AG04449 (cell line): ENCODE results near the gene PNMA8C.

Source experiments
- CTCF ChIA-PET: fragments of 350-600 bp; formaldehyde crosslinking; extraction: SDS; loops from one replicate; lab custom pipeline; 2021; ENCODE audit warnings: antibody characterized with exemption; lab: Yijun Ruan, JAX
- POLR2A ChIA-PET: fragments of 400-600, 350-600 bp; formaldehyde crosslinking; extraction: SDS; loops from one replicate; lab custom pipeline; 2020; ENCODE audit warnings: antibody characterized with exemption, inconsistent platforms; lab: Yijun Ruan, JAX
- DNase-seq: peaks from one replicate; pipeline ENCODE4 v3.0.0-alpha.2; 2010; ENCODE audit warnings: low read depth, low spot score
- H3K4me3 ChIP-seq: 2 replicates; pipeline ENCODE4 v1.5.1; 2011; ENCODE audit warnings: low read depth, mild to moderate bottlenecking, control low read depth, low read length
- CTCF ChIP-seq: IDR thresholded peaks from one replicate; pipeline ENCODE4 v1.5.1; 2011; ENCODE audit warnings: mild to moderate bottlenecking, moderate library complexity, low read length, control low read depth, inconsistent platforms; ENCODE audit not compliant: insufficient read depth; ENCODE audit errors: missing control alignments

The PNMA8C gene

GRCh38 chr19:46471116-46471733 is 42.5 kb upstream of the PNMA8C start, which contains the start of gene PNMA8A:
TSS of gene PNMA8A (minus strand) at chr19:46471563. CDS start at chr19:46471035, 528 bp downstream.
- DNase-seq = no peak
- peak; percentile 20 for TF ChIP-seq CTCF
- peak within 1 kb of the TSS; percentile 46 for H3K4me3 ChIP-seq
- CTCF ChIA-PET = interaction anchor here (1.1 to 1.6 kb wide), 2 partner anchors 12 kb away, joined by 4 to 5 read pairs; no protein-coding TSS in a partner anchor
- POLR2A ChIA-PET = no interaction called here

GRCh38 chr19:46470376-46470775 is 41.6 kb upstream of the PNMA8C start:
- ChIA-PET CTCF (interaction anchor here (1.6 kb wide), 1 partner anchor 12 kb away, joined by 4 read pairs; no protein-coding TSS in a partner anchor), POLR2A (no interaction called here)
- no peak for DNase-seq
- no peak overlapping the region for H3K4me3 ChIP-seq
- TF ChIP-seq CTCF = no peak

- CTCF ChIA-PET = interaction anchor here (1.6 kb wide), 1 partner anchor 13 kb away, joined by 4 read pairs; no protein-coding TSS in a partner anchor
- H3K4me3 ChIP-seq = no peak overlapping the region
- TF ChIP-seq CTCF = no peak
- POLR2A ChIA-PET = no interaction called here
- no peak for DNase-seq
Observed at GRCh38 chr19:46469541-46470185, 40.9 kb upstream of the PNMA8C start.

- DNase-seq = peak; percentile 37
- no peak overlapping the region for H3K4me3 ChIP-seq
- ChIA-PET POLR2A (no interaction called here), CTCF (interaction anchor here (0.9 to 2.6 kb wide), 3 partner anchors 10 to 64 kb away, joined by 3 to 9 read pairs (median 8); no protein-coding TSS in a partner anchor)
- no peak for TF ChIP-seq CTCF
Observed at GRCh38 chr19:46466536-46467196, 37.9 kb upstream of the PNMA8C start.

- POLR2A ChIA-PET = no interaction called here
- no peak overlapping the region for H3K4me3 ChIP-seq
- CTCF ChIA-PET = interaction anchor here (0.9 to 2.3 kb wide), 2 partner anchors 24 to 68 kb away, joined by 3 to 7 read pairs; no protein-coding TSS in a partner anchor
- DNase-seq = no peak
- no peak for TF ChIP-seq CTCF
Observed at GRCh38 chr19:46463516-46463915, 34.8 kb upstream of the PNMA8C start.
